ENCODE data around the gene PLEKHM3.

DNA sequence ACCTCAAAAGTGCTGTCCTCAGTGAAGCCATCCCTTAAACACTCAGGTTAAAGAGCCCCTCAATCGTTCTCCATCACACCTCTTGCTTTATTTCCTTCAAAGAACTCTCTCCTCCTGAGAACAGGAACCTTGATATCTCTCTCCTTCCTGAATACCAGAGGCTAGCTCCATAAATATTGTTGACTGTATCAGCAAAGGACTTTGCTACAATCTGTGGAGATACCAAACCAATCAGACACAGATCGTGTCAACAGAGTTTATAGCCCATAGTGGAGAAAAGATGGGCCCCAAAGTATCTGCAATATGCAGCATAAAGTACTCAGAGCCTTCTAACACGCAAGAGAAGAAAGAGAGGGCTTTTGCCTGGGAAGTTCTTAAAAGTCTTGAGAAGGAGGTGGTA, 36.4 kb downstream of the PLEKHM3 start:
- TF ChIP-seq, protein P1, sequence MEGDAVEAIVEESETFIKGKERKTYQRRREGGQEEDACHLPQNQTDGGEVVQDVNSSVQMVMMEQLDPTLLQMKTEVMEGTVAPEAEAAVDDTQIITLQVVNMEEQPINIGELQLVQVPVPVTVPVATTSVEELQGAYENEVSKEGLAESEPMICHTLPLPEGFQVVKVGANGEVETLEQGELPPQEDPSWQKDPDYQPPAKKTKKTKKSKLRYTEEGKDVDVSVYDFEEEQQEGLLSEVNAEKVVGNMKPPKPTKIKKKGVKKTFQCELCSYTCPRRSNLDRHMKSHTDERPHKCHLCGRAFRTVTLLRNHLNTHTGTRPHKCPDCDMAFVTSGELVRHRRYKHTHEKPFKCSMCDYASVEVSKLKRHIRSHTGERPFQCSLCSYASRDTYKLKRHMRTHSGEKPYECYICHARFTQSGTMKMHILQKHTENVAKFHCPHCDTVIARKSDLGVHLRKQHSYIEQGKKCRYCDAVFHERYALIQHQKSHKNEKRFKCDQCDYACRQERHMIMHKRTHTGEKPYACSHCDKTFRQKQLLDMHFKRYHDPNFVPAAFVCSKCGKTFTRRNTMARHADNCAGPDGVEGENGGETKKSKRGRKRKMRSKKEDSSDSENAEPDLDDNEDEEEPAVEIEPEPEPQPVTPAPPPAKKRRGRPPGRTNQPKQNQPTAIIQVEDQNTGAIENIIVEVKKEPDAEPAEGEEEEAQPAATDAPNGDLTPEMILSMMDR (IDR thresholded peaks at IDR 0.05): no peak
- no peak for TF ChIP-seq POLR2AphosphoS5 (IDR thresholded peaks at IDR 0.05)
